SK-N-MC (cell line): ENCODE measurements around the gene TELO2.

Experiments
- EZH2 ChIP-seq: fragments of 200-600 bp; sonication (generic); IDR thresholded peaks from one replicate; pipeline ENCODE4 v1.6.1; 2017; ENCODE audit warnings: antibody characterized with exemption
- FOXP2 ChIP-seq: optimal IDR thresholded peaks from 2 replicates; pipeline ENCODE3; 2011; ENCODE audit warnings: mild to moderate bottlenecking, moderate library complexity; ENCODE audit not compliant: insufficient read depth; ENCODE audit errors: extremely low read length, control extremely low read depth
- POLR2AphosphoS5 ChIP-seq: IDR thresholded peaks from 2 replicates; pipeline ENCODE4 v1.6.1; 2012; ENCODE audit warnings: mild to moderate bottlenecking, low read depth, low read length, borderline replicate concordance

GRCh38 chr16:1520461-1520860, 27.3 kb downstream of the TELO2 start:
- TF ChIP-seq POLR2AphosphoS5 (no peak), EZH2 (no peak), FOXP2 (no peak)
